ENCODE measurements around the gene ZBTB17.

DNA sequence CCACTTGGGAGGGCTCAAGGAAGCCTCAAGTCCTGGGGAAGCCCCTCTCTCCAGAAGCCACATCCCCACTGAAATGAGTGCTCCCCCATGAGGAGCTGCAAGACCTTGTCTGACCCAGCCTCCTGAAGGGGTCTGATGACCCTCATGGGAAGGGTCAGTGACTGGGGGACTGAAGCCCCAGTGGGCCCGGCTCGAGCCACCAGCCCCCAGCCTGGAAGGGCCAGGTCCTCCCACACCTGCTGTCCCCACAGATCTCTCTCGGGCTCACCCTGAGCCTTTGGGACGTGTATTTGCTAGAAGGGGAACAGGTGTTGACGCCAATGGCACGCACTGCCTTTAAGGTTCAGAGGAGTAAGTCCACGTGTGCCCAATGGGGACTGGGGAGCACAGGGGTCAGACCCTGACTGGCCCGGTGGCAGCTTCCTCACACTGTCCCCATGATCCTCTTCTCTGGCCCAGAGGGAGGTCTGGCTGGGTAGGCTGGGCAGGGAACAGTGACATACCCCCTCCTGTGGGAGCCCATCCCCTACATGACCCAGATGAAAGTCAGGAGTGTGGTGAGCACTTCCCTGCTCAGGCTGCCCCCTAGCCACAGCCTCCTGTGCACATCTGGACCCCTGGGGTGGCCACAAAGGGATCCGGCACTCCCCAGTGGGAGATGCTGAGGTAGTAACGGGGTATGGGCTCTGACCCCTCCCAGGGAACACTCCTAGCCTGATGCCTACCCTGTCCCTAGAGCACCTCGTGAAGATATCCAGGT lies 15.7 kb upstream of the ZBTB17 start:
- TF ChIP-seq, protein P1, sequence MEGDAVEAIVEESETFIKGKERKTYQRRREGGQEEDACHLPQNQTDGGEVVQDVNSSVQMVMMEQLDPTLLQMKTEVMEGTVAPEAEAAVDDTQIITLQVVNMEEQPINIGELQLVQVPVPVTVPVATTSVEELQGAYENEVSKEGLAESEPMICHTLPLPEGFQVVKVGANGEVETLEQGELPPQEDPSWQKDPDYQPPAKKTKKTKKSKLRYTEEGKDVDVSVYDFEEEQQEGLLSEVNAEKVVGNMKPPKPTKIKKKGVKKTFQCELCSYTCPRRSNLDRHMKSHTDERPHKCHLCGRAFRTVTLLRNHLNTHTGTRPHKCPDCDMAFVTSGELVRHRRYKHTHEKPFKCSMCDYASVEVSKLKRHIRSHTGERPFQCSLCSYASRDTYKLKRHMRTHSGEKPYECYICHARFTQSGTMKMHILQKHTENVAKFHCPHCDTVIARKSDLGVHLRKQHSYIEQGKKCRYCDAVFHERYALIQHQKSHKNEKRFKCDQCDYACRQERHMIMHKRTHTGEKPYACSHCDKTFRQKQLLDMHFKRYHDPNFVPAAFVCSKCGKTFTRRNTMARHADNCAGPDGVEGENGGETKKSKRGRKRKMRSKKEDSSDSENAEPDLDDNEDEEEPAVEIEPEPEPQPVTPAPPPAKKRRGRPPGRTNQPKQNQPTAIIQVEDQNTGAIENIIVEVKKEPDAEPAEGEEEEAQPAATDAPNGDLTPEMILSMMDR (IDR thresholded peaks at IDR 0.05): no peak
- TF ChIP-seq EZH2phosphoT487 (IDR thresholded peaks at IDR 0.05) (no peak), EZH2 (IDR thresholded peaks at IDR 0.05) (no peak)

All from neural progenitor cell (in vitro differentiated cells).